Left forelimb (tissue), 1 donor: Measurements from ENCODE around the gene ALG1L2.
"Not testable (repeated sequence)": the region's sequence is repeated elsewhere in the genome, so short reads cannot be mapped to it uniquely, and the experiment has no call there.

ENCODE experiments used
- DNase-seq: peaks from one replicate; pipeline ENCODE4 v3.0.0-alpha.2; 2018; ENCODE audit warnings: low spot score

Gene ALG1L2

GRCh38 chr3:130122891-130123775 is 41.5 kb downstream of the ALG1L2 start:
- DNase-seq: not testable (repeated sequence)

GRCh38 chr3:130125406-130125805 is 43.8 kb downstream of the ALG1L2 start:
- DNase-seq: not testable (repeated sequence)

- DNase-seq: not testable (repeated sequence)
Measured at GRCh38 chr3:130136337-130136736, 54.7 kb downstream of the ALG1L2 start.

- DNase-seq: not testable (repeated sequence)
Measured at GRCh38 chr3:130137685-130138084, 56.1 kb downstream of the ALG1L2 start.

- DNase-seq: not testable (repeated sequence)
Measured at GRCh38 chr3:130138992-130139391, 57.4 kb downstream of the ALG1L2 start.

- DNase-seq: not testable (repeated sequence)
Measured at GRCh38 chr3:130140756-130141155, 59.1 kb downstream of the ALG1L2 start.

GRCh38 chr3:130143648-130144327 is 62.2 kb downstream of the ALG1L2 start:
- DNase-seq: not testable (repeated sequence)

GRCh38 chr3:130144328-130144650 is 62.7 kb downstream of the ALG1L2 start:
- DNase-seq: not testable (repeated sequence)

GRCh38 chr3:130145456-130145855 is 63.8 kb downstream of the ALG1L2 start:
- DNase-seq: not testable (repeated sequence)

- DNase-seq: not testable (repeated sequence)
Measured at GRCh38 chr3:130146465-130146864, 64.8 kb downstream of the ALG1L2 start.
